Fibroblast of skin of scalp (primary cell): ENCODE measurements around the gene PHTF1.
"Not testable (repeated sequence)": the region's sequence is repeated elsewhere in the genome, so short reads cannot be mapped to it uniquely, and the experiment has no call there.

Experiments
- DNase-seq: peaks from one replicate; pipeline ENCODE4 v3.0.0-alpha.2; 2013

Gene PHTF1

GRCh38 chr1:113717506-113717905 lies 41.8 kb downstream of the PHTF1 start:
- DNase-seq: not testable (repeated sequence)

- DNase-seq: no peak
Measured at GRCh38 chr1:113714606-113715269, 44.5 kb downstream of the PHTF1 start.

- DNase-seq: peak; percentile 23
Measured at GRCh38 chr1:113701429-113701828, 57.9 kb downstream of the PHTF1 start.

- DNase-seq: no peak
Measured at GRCh38 chr1:113694910-113695309, 64.4 kb downstream of the PHTF1 start.

- DNase-seq: no peak
Measured at GRCh38 chr1:113692824-113693431, 66.4 kb downstream of the PHTF1 start.

DNA sequence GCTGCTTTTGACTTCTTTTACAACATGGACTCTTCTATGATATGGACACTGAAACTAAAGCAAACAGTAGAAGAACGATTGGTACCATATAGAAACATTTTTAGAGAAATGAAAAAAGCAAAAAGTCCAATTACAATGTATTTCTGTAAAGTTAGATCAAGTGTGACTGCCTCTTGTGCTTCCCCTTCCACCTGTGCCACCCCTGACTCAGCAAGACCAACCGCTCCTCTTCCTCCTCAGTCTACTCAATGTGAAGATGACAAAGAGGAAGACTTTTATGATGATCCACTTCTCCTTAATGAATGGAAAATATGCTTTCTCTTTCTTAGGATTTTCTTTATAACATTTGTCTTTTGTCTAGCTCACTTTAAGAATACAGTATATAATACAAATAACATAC lies 66.9 kb downstream of the PHTF1 start:
- no peak for DNase-seq

DNA sequence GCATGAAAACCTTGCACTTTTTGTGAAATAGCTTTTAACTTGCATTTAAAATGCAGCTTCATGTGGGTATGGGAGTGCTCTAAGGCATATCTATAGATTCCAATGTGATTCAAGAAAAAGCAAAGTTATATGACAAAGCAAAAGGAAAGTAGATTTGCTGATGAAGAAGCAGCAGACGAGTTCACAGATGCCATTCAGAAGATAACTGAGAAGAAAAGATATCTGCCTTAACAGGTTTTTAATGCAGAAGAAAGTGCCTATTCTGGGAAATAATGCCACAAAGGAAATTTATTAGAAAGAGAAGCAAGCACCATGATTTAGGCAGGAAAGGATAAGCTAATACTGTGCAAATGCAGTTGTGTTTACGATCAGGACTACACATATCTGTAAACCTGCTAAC lies 68.1 kb downstream of the PHTF1 start:
- no peak for DNase-seq

- DNase-seq: peak; percentile 31
Measured at GRCh38 chr1:113686891-113687618, 72.2 kb downstream of the PHTF1 start.

- no peak for DNase-seq
Measured at GRCh38 chr1:113684153-113684541, 75.1 kb downstream of the PHTF1 start.

- DNase-seq: no peak
Measured at GRCh38 chr1:113683384-113684152, 75.7 kb downstream of the PHTF1 start.

DNA sequence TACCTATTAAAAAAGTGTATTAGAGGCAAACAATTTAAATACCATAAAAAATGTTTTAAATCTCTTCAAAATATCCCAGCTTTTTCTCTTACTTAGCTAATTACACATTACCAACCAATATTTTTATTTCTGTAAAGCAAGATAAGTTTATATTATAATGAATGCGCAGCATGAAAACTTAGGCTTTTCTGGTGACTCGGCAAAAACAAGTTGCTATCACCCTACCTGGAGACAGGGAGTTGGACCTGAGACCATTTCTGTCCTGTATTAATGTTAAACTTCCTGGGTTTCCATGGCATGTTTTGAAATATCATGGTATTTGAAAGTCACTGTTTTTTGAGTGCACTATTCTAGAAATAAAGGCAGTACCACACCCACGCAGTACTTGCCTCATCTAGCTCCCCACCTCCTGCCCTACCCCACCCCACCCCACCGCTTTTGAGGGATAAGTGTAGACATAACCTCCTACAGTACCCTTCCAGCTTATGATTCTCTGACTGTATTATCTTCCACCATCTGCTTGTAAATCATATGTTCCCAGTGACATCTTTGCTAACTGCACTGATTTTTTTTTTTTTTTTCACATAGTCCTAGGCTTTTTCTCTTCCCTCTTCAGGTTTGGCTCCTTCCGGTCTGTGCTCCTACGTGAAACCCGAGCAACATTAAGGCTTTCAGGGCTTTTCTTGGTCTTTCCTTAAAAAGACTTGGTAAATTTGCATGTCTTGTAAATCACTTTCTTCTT lies 77.5 kb downstream of the PHTF1 start:
- DNase-seq: no peak

GRCh38 chr1:113678159-113678469 lies 81.2 kb downstream of the PHTF1 start:
- DNase-seq: no peak

DNA sequence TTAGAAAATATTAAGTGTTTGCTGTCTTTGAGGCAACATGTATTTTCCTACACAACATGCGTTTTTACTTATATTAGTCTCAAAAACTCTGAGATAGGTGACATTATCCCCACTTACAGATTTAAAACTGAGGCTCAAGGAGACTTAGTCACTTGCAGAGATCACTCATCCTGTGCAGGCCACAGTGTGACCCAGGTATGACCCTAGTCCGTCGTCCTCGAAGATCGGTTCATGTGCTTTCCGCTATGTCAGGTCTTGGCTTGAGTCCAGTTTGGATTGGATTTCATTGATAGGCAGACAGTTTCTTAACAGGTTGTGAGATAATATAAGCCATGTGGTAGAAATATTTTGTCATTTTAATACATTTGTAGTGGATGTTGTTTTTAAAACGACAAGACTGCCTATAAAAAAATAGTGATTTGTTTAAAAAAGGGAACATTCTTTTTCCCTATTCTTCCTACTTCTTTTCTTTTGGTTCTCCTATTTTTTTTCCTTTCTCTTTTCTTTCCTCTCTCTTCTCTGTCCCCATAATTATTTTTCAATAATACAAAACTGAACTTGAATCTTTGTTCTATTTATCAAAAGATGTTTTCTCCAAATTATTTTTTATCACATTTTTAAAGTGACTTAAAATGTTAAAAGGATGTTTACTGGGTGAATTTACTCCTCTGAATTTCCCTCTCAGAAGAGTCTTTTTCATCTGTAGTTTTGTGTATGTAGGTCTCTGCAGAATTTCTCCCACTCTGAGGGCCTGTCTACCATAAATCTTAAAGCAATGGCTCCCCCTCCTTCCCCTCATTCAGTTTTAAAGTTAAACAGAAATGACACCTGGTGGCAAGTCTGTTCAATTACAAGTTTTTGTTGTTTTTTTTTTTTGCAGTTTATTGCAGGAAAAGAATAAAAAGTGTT lies 81.8 kb downstream of the PHTF1 start:
- DNase-seq: peak; percentile 58

DNA sequence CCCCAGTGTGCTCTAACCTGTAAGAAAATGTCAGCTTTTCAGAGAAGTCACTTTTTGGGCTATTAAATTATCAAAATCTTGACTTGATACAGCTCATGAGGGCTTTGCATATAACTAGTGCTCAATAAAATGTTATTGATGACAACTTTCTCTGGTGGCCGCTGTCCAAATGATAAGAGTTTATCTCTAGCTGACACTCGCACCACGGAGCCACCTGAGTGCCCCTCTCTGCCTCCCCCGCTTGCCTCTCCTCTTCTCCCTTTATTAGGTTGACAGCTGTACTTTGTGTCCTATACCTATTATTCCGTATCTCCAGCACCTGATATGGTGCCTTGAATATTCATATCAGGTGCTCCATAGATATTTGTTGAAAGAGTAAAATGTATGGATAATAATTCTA lies 82.8 kb downstream of the PHTF1 start:
- no peak for DNase-seq

- no peak for DNase-seq
Measured at GRCh38 chr1:113675302-113675701, 84.0 kb downstream of the PHTF1 start.

GRCh38 chr1:113674591-113674990 lies 84.7 kb downstream of the PHTF1 start:
- no peak for DNase-seq

GRCh38 chr1:113672491-113672890 lies 86.8 kb downstream of the PHTF1 start:
- DNase-seq: no peak

DNA sequence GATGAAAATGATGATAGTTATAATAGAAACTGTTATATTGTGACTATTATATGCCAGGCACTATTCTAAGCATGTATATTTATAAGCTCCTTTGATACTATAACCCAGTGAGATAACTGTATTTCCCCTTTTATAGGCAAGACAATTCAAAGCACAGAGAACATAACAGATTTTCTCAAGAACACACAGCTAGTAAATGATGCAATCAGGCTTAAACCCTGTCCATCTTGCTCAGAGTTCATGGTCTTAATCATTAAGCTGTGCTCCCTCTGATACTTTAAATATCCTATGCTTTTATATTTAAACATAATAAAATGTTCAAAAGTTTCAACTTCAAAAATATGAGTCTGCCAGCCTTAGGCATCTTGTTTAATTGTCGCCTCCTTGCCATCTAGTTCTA lies 88.6 kb downstream of the PHTF1 start:
- no peak for DNase-seq

GRCh38 chr1:113669988-113670387 lies 89.3 kb downstream of the PHTF1 start:
- DNase-seq: no peak

GRCh38 chr1:113666126-113666525 lies 93.2 kb downstream of the PHTF1 start:
- no peak for DNase-seq

- no peak for DNase-seq
Measured at GRCh38 chr1:113665071-113665470, 94.2 kb downstream of the PHTF1 start.
